ENCODE measurements around the gene TNFAIP8L2.
A peak's percentile ranks its signal among the peaks of the same experiment; 100 is the strongest.

Gene TNFAIP8L2

GRCh38 chr1:151176514-151177045 is 20.1 kb downstream of the TNFAIP8L2 start:
- TF ChIP-seq ZFX (IDR thresholded peaks at IDR 0.05): no peak
- TF ChIP-seq CTCF (conservative IDR thresholded peaks at IDR 0.05): no peak
- no peak overlapping the region for H3K27ac ChIP-seq

DNA sequence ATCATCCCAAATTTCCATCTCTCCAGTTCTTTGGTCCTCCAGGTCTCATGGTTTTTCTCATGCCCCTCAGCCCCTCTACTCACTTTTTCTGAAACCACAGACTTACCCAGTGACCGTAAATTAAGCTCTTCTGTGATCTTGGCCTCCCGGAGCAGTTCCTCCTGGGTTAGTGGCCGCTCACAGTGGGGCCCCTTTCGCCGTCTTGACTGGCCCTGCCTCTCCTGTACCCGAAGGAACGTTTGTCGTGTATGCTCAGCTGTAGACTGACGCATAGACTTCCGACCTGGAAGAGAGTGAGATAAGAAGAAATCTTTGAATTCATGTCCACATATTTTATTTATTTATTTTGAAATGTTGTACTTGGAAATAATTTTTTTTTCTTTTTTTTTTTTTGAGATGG is 27.8 kb downstream of the TNFAIP8L2 start:
- TF ChIP-seq ZFX (IDR thresholded peaks at IDR 0.05): no peak
- TF ChIP-seq CTCF (conservative IDR thresholded peaks at IDR 0.05): no peak
- H3K27ac ChIP-seq: no peak overlapping the region

- H3K27ac ChIP-seq: no peak overlapping the region
- TF ChIP-seq CTCF (conservative IDR thresholded peaks at IDR 0.05) (no peak), ZFX (IDR thresholded peaks at IDR 0.05) (no peak)
Observed at GRCh38 chr1:151187205-151187604, 30.8 kb downstream of the TNFAIP8L2 start.

- H3K27ac ChIP-seq: peak overlapping the region; percentile 20; the same call in 1 of the 2 replicates
Observed at GRCh38 chr1:151188667-151189066, 32.2 kb downstream of the TNFAIP8L2 start.

- TF ChIP-seq ZFX (IDR thresholded peaks at IDR 0.05) (peak; percentile 29; the same call in 1 of the 2 replicates), CTCF (conservative IDR thresholded peaks at IDR 0.05) (no peak)
- peak within 1 kb of the TSS; percentile 76 for H3K27ac ChIP-seq
Observed at GRCh38 chr1:151189637-151190445, 33.4 kb downstream of the TNFAIP8L2 start, which contains the start of gene VPS72. Gene VPS72, minus strand, starts transcription at chr1:151190197. Its CDS starts 76 bp downstream, at chr1:151190121.

- TF ChIP-seq ZFX (IDR thresholded peaks at IDR 0.05): no peak
- H3K27ac ChIP-seq: no peak overlapping the region
Observed at GRCh38 chr1:151192047-151192446, 35.6 kb downstream of the TNFAIP8L2 start.

GRCh38 chr1:151193304-151193703 is 36.9 kb downstream of the TNFAIP8L2 start:
- H3K27ac ChIP-seq: no peak overlapping the region
- TF ChIP-seq CTCF (conservative IDR thresholded peaks at IDR 0.05) (no peak), ZFX (IDR thresholded peaks at IDR 0.05) (no peak)

- TF ChIP-seq CTCF (conservative IDR thresholded peaks at IDR 0.05) (no peak), ZFX (IDR thresholded peaks at IDR 0.05) (no peak)
- H3K27ac ChIP-seq: no peak overlapping the region
Observed at GRCh38 chr1:151193856-151194255, 37.4 kb downstream of the TNFAIP8L2 start.

DNA sequence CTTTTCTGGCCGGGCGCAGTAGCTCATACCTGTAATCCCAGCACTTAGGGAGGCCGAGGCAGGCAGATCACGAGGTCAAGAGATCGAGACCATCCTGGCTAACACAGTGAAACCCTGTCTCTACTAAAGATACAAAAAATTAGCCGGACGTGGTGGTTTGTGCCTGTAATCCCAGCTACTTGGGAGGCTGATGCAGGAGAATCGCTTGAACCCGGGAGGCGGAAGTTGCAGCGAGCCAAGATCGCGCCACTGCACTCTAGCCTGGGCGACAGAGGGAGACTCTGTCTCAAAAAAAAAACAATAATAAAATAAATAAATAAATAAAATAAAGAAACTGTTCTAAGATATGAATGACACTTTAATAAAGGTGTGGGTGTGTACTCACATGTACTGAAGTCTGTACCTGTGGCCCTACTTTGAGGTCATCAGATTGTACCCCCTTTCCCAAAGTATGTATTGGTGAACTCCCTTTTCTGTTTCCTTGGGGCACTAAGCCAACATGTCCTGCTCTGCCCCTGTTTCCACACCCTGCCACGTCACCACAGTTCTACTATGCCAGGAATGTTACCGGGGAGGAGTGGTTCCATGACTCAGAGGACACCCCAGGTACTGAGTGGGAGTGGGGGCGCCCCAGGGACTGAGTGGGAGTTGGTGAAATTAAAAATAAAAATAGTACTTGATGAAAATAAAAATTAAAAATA is 38.6 kb downstream of the TNFAIP8L2 start:
- peak overlapping the region; percentile 87 for H3K27ac ChIP-seq

All from C4-2B (cell line).